NCI-H128 (cell line): ENCODE results near the gene WBP2NL.

Experiments used
- DNase-seq: peaks from one replicate; lab custom pipeline; 2025; ENCODE audit not compliant: unreplicated experiment; lab: John Stamatoyannopoulos, UW

The WBP2NL gene

GRCh38 chr22:41978732-41979131 lies 19.9 kb upstream of the WBP2NL start:
- DNase-seq, result no peak

DNA sequence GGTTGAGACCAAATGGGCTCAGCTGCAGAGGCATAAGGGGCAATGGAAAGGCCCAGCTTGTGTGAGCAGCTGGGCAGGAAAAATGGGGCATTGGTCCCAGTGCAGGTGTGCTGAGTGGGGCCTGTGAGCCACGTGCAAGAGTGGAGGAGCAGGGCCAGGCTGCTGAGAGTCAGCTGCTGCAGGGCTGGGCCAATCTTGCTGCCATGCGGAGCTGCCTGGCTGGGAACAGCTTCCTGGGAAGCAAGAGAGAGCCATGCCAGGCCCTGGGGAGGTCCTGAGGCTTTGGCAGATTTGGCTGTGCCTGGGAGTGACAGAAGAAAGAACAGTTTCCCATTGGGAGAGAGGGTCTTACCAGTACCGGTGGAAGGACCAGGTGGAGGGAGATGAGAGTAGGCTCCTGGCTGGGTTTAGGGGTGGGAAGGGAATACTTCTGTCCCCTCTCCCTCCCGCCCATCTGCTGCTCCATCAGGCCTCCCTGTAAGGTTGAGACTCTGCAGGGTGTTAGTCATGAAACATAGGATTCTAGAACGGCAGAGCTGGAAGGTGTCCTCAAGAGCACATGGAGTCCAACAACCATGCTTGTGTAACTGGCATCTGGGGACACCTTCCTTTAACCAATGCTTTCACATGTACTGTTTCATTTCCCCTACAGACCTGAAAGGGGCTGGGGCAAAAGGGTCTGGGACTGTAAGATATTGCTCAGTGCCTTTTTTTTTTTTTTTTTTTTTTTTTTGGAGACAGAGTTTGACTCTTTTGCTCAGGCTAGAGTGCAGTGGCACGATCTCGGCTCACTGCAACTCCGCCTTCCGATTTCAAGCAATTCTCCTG lies 19.0 kb upstream of the WBP2NL start:
- DNase-seq, result no peak

DNA sequence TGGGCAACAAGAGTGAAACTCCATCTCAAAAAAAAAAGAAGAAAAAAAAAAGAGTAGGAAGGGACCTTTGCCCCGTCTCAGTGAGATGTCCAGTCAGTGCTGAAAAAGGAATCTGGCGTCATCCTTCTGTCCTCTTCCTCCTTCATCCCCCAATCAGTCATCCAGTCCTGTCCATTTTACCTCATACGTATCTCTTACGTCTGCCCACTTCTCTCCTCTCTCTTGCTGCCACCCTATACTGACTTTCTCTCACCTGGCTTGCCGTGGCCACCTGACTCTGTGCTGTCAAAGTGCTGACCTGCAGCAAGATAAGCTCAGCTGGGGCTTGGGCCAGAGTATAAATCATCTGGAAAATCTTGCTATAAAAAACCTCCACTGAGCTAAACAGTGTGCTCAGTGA lies 15.7 kb upstream of the WBP2NL start:
- DNase-seq, result no peak

- DNase-seq, result no peak
Measured at GRCh38 chr22:41983513-41984405, 14.8 kb upstream of the WBP2NL start.

DNA sequence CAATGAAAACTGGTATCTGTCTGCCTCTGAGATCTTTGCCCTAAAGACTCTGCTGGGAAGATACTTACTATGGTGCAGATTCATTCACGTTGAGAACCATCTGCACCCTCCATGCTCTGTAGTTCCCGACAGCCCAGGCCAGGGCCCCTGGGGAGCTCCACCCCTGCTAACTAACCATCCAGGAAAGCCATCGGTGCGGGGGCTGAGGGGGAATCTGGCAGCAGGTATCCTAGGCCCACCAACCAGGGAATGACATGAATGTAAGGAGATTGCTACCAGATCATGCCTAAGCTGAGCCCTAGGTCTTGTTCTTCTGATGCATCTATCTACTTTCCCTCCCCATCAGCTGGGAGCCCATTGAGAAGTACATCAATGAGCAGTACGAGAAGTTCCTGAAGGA lies 11.3 kb upstream of the WBP2NL start:
- DNase-seq, result no peak

- no peak for DNase-seq
Measured at GRCh38 chr22:41989246-41989645, 9.3 kb upstream of the WBP2NL start.

DNA sequence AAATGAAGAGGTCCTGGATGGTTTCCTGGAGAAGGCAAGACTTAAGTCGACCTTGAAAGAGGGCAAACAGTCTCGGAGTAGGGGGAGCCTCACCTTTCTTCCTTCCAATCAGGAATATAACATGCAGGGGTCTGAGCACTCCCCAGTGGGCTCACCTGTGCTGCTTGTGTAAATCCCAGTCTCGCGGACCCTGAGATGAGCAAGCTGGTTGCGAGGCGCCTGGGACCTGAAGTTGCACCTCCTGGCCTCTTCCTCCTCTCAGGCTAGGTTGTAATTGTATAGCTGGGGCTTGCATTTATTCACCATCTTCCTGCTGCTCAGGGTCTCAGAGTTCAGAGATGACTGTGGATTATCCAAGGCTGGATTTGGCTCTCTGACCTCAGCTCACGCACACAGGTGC lies 7.5 kb upstream of the WBP2NL start:
- no peak for DNase-seq

DNA sequence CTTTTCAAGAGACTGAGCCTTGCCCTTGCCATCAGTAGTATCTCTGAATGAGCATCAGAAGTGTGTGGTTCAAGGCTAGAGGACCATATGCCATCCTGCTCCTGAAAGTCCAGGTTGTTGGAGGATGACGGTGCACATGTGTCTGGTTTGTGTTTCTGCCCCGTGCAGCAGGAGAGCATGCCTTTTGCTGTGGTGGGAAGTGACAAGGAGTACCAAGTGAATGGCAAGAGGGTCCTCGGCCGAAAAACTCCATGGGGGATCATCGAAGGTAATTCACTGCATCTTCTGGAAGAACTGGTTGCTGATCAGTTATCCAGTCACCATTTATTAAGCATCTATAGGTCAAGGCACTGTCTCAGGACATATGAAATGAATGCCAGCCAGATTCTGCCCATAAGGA lies 6.1 kb upstream of the WBP2NL start:
- no peak for DNase-seq

- DNase-seq, result no peak
Measured at GRCh38 chr22:41995211-41995610, 3.4 kb upstream of the WBP2NL start.

- DNase-seq, result no peak
Measured at GRCh38 chr22:41996826-41997225, 1.8 kb upstream of the WBP2NL start.

- no peak for DNase-seq
Measured at GRCh38 chr22:42000466-42000865, 1.9 kb downstream of the WBP2NL start.

DNA sequence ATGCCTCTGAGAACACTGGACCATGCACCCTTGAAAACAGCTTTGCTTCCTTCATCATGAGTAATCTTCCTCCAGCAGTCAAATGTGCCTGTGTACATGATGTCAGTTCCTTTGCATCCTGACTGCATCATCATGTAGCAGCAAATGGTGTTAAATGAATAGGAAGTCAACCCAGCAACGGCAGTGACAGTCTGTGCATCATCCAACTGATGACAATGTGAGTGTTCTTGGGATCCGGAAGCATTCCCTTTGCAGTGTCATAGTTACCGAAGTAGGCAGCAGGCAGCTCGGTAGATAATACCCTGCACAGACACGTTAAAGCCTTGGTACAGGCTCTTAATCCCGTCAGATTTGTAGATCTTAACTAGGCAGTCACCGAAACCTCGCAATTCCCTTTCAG lies 2.5 kb downstream of the WBP2NL start:
- no peak for DNase-seq

GRCh38 chr22:42001706-42002105 lies 3.1 kb downstream of the WBP2NL start:
- DNase-seq, result no peak

DNA sequence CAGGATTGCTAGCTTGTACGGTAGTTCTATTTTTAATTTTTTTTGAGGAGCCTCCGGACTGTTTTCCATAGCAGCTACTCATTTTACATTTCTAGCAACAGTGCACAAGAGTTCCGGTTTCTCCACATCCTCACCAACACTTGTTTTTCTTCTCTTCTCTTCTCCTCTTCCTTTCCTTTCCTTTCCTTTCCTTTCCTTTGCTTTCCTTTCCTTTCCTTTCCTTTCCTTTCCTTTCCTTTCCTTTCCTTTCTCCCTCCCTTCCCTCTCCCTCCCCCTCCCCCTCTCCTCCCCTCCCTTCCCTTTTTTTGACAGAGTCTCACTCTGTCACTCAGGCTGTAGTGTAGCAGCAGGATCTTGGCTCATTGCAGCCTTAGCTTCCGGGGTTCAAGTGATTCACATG lies 9.3 kb downstream of the WBP2NL start:
- DNase-seq, result no peak

- no peak for DNase-seq
Measured at GRCh38 chr22:42010778-42011177, 12.2 kb downstream of the WBP2NL start.

GRCh38 chr22:42013385-42013784 lies 14.8 kb downstream of the WBP2NL start:
- DNase-seq, result no peak

DNA sequence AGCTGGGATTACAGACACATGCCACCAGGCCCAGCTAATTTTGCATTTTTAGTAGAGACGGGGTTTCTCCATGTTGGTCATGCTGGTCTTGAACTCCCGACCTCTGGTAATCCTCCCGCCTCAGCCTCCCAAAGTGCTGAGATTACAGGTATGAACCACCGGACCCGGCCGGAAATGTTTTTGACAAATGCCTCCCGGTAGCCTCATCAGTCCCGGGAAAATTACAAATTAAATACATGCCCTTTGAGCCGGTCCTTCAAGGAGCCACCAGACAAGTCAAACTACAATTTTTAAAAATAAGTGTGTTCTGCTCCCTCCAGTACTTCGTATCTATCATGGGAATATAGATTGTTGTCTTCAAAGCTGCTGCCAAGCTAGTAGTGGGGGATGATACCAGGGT lies 17.5 kb downstream of the WBP2NL start:
- DNase-seq, result no peak

- DNase-seq, result no peak
Measured at GRCh38 chr22:42018224-42018623, 19.6 kb downstream of the WBP2NL start.

- no peak for DNase-seq
Measured at GRCh38 chr22:42021571-42021970, 23.0 kb downstream of the WBP2NL start.

GRCh38 chr22:42022162-42022847 lies 23.7 kb downstream of the WBP2NL start:
- no peak for DNase-seq

GRCh38 chr22:42025421-42025820 lies 26.8 kb downstream of the WBP2NL start:
- no peak for DNase-seq

- no peak for DNase-seq
Measured at GRCh38 chr22:42026705-42027104, 28.1 kb downstream of the WBP2NL start.
